H1 (cell line): ENCODE data around the gene DISC1. TPM values are rescaled to one million over a fixed set of nuclear protein-coding genes. Genes with fewer than 3 reads are reported as not detected.

Source experiments
- GABPA ChIP-seq: IDR thresholded peaks from 2 replicates; pipeline ENCODE4 v1.6.1; 2011; ENCODE audit warnings: mild to moderate bottlenecking, low read length, moderate library complexity, borderline replicate concordance; ENCODE audit not compliant: insufficient read depth
- MAFK ChIP-seq: IDR thresholded peaks from 2 replicates; pipeline ENCODE4 v1.6.1; 2012; ENCODE audit warnings: low read depth, mild to moderate bottlenecking, improper control_type of control experiment, low read length
- PHF8 ChIP-seq: fragments of 200-600 bp; sonication (generic); conservative IDR thresholded peaks from 2 replicates; pipeline ENCODE4 v1.7.1; 2012; ENCODE audit warnings: low read depth, mild to moderate bottlenecking, inconsistent platforms, low read length, moderate library complexity
- RAD21 ChIP-seq, 2 experiments: IDR thresholded peaks in 1 of 2; conservative IDR thresholded peaks in 1 of 2; 2 replicates each; pipeline ENCODE4 v1.6.1; 2011; ENCODE audit warnings: low read depth in 2 of 2, low read length in 2 of 2, improper control_type of control experiment in 1 of 2, inconsistent platforms in 1 of 2, mild to moderate bottlenecking in 1 of 2, moderate library complexity in 1 of 2
- SIX5 ChIP-seq: IDR thresholded peaks from 2 replicates; pipeline ENCODE4 v1.6.1; 2011; ENCODE audit warnings: mild to moderate bottlenecking, low read depth, low read length
- SP2 ChIP-seq: IDR thresholded peaks from 2 replicates; pipeline ENCODE4 v1.6.1; 2012; ENCODE audit warnings: mild to moderate bottlenecking, low read length, inconsistent platforms
- TAF7 ChIP-seq: optimal IDR thresholded peaks from 2 replicates; pipeline ENCODE3; 2011; ENCODE audit warnings: low read depth, mild to moderate bottlenecking, inconsistent platforms, low read length, moderate library complexity, borderline replicate concordance
- TBP ChIP-seq: IDR thresholded peaks from 2 replicates; pipeline ENCODE4 v1.6.1; 2011; ENCODE audit warnings: low read depth, low read length, improper control_type of control experiment
- TEAD4 ChIP-seq: IDR thresholded peaks from 2 replicates; pipeline ENCODE4 v1.6.1; 2012; ENCODE audit warnings: low read depth, low read length, inconsistent platforms, mixed read lengths
- YY1 ChIP-seq: IDR thresholded peaks from 2 replicates; pipeline ENCODE4 v1.6.1; 2011; ENCODE audit warnings: low read depth, mild to moderate bottlenecking, low read length
- polyA plus RNA-seq, 7 experiments: library from polyadenylated mRNA; depleted of rRNA in 3 of 7; stranded (reverse) in 5 of 7; unstranded in 2 of 7; fragments of >200 nt in 5 of 7; fragments of 200-250 nt in 2 of 7; gene quantifications; 1 replicate in 5 of 7; 2 replicates in 1 of 7; 4 replicates in 1 of 7; pipeline versions ENCODE4 v1.2.1 to v1.2.3, GENCODE V29; 2011 to 2013; ENCODE audit warnings: missing spikeins in 2 of 7, mixed read lengths in 2 of 7
- total RNA-seq: library from RNA; stranded (reverse); fragmentation: NEBNext Ultra II Directional; extraction: Animal tissue kit (Norgen Biotek cat#: 25700); gene quantifications from 2 replicates; pipeline ENCODE4 v1.2.1, GENCODE V29; 2021
- TF ChIP-seq, protein P1 (sequence below): IDR thresholded peaks from 2 replicates; pipeline ENCODE4 v1.6.1; 2012; ENCODE audit warnings: inconsistent platforms

DISC1 gene
- total and polyA plus RNA-seq, 2 of the 8 experiments (the other 6 are each of a cell fraction or from before 2014, with no cell fraction given): 1.1 to 3.5 TPM

DNA sequence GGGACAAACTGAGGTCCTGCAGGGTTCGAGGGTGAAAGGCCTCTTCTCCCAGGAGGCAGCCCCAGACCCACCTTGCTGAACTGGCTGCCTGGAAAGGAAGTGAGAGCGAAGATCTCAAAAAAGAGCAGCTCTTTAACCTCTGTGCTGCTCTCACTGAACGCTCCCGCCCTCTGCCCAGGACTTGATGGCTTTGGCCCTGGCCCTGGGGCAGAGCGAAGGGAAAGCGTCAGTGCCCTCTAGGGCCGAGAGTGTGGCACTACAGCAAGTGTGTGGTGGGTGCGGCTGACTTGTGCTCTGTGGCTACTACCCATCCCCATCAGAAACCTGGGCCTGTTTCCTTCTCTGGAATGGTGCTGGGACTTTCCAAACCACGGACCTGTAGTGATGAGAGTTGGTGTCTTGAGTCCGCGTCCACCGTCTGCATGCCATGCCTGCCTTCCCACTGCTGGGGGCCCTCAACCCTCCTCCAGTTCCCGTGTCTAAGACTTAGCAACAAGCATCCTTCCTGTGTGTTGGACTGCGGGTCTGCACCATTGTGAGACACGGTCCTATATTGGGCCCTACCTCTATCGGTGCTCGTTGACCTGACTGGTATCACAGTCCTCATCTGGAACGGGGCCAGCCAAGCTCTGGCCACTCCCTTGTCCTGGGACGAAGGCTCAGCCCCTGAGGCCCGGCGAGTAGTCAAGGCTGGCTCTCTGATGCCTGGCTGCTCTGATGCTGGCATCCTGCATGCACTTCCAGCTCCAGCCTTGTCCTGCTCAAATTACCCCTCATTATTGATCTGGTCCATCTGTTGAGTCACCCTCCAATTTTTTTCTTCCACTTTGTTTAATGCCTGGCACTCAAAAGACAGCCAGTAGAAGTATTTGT, 180.3 kb downstream of the DISC1 start (continued):
- TF ChIP-seq, protein P1, sequence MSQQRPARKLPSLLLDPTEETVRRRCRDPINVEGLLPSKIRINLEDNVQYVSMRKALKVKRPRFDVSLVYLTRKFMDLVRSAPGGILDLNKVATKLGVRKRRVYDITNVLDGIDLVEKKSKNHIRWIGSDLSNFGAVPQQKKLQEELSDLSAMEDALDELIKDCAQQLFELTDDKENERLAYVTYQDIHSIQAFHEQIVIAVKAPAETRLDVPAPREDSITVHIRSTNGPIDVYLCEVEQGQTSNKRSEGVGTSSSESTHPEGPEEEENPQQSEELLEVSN: no peak
- TF ChIP-seq TBP: no peak; the same call in 1 of the 2 replicates
- TF ChIP-seq MAFK: no peak
- TF ChIP-seq YY1: no peak
- TF ChIP-seq RAD21 (IDR thresholded peaks at IDR 0.05 in 1 of 2, conservative IDR thresholded peaks at IDR 0.05 in 1 of 2; ENCODE audit: low read depth in 2 of 2, low read length in 2 of 2): peak; percentile 89 to 92
- TF ChIP-seq GABPA: peak; percentile 19; the same call in 1 of the 2 replicates
- TF ChIP-seq SIX5: no peak
- no peak for TF ChIP-seq SP2
- TF ChIP-seq PHF8: no peak
- no peak for TF ChIP-seq TEAD4
- TF ChIP-seq TAF7: no peak
